Keratinocyte (primary cell): ENCODE results near the gene MEF2B.

Experiments used
- CTCF ChIP-seq, 3 experiments: IDR thresholded peaks in 1 of 3; conservative IDR thresholded peaks in 1 of 3; optimal IDR thresholded peaks in 1 of 3; 2 replicates in 2 of 3; 3 replicates in 1 of 3; pipeline versions ENCODE3 to v1.5.1; 2011; ENCODE audit warnings: low read length in 3 of 3, mild to moderate bottlenecking in 3 of 3, moderate library complexity in 2 of 3, control low read depth in 1 of 3, inconsistent platforms in 1 of 3; ENCODE audit not compliant: insufficient read depth in 2 of 3; ENCODE audit errors: extremely low read depth in 1 of 3
- EZH2 ChIP-seq: IDR thresholded peaks from one replicate; pipeline ENCODE4 v1.6.1; 2012; ENCODE audit warnings: inconsistent platforms, mild to moderate bottlenecking, low read length, moderate library complexity

DNA sequence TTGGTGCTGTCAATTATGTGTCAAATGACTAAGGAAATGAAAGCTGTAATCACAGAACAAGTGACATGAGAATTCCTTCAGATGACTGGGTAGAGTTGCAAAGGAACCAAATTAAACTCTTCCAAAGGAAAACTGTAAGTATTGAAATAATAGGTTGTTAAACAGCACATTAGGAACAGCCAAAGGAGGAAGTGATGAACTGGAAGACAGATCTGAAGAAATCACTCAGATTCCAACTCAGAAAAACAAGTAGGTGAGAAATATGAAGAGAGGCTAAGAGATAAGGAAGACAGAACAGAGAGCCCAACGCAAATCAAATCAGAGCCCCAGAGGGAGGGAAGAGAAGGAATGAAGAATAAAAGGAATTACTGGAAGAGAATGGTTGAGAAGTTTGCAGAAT is 47.2 kb downstream of the MEF2B start:
- no peak for TF ChIP-seq EZH2
- no peak for TF ChIP-seq CTCF (optimal IDR thresholded peaks at IDR 0.05 in 1 of 3, IDR thresholded peaks at IDR 0.05 in 1 of 3, conservative IDR thresholded peaks at IDR 0.05 in 1 of 3; ENCODE audit: extremely low read depth in 1 of 3, insufficient read depth in 2 of 3, low read length in 3 of 3)
